Measurements from ENCODE around the gene SRC. TPM values are rescaled to one million over a fixed set of nuclear protein-coding genes. Genes with fewer than 3 reads are reported as not detected.

Gene SRC
- total and polyA plus RNA-seq, 2 experiments from 2014 or later, result 8.0 to 25.9 TPM

DNA sequence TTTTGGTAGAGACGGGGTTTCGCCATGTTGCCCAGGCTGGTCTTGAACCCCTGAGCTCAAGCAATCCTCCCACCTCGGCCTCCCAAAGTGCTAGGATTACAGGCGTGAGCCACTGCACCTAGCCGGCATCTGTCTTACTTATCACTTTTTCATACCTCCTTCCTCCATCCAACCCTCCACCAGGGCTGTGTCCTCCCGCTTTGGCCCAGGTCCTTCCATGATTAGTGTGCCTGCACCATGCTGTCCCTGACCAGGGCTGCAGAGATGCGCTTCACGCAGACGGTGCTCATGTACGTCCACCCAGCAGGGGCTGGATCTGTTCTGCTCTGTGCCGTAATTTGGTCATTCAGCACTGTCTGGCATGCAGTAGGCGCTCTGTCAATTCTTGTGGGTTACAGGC, 85.8 kb downstream of the SRC start (continued):
- TF ChIP-seq, protein P1, sequence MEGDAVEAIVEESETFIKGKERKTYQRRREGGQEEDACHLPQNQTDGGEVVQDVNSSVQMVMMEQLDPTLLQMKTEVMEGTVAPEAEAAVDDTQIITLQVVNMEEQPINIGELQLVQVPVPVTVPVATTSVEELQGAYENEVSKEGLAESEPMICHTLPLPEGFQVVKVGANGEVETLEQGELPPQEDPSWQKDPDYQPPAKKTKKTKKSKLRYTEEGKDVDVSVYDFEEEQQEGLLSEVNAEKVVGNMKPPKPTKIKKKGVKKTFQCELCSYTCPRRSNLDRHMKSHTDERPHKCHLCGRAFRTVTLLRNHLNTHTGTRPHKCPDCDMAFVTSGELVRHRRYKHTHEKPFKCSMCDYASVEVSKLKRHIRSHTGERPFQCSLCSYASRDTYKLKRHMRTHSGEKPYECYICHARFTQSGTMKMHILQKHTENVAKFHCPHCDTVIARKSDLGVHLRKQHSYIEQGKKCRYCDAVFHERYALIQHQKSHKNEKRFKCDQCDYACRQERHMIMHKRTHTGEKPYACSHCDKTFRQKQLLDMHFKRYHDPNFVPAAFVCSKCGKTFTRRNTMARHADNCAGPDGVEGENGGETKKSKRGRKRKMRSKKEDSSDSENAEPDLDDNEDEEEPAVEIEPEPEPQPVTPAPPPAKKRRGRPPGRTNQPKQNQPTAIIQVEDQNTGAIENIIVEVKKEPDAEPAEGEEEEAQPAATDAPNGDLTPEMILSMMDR (conservative IDR thresholded peaks at IDR 0.05; ENCODE audit: low read depth in 2 of 2), result no peak
- TF ChIP-seq NANOG (IDR thresholded peaks at IDR 0.05; ENCODE audit: borderline replicate concordance) (no peak), ZNF331 (CRISPR knock-in tag; IDR thresholded peaks at IDR 0.05; ENCODE audit: low read depth) (no peak)
- TF ChIP-seq, protein P2, sequence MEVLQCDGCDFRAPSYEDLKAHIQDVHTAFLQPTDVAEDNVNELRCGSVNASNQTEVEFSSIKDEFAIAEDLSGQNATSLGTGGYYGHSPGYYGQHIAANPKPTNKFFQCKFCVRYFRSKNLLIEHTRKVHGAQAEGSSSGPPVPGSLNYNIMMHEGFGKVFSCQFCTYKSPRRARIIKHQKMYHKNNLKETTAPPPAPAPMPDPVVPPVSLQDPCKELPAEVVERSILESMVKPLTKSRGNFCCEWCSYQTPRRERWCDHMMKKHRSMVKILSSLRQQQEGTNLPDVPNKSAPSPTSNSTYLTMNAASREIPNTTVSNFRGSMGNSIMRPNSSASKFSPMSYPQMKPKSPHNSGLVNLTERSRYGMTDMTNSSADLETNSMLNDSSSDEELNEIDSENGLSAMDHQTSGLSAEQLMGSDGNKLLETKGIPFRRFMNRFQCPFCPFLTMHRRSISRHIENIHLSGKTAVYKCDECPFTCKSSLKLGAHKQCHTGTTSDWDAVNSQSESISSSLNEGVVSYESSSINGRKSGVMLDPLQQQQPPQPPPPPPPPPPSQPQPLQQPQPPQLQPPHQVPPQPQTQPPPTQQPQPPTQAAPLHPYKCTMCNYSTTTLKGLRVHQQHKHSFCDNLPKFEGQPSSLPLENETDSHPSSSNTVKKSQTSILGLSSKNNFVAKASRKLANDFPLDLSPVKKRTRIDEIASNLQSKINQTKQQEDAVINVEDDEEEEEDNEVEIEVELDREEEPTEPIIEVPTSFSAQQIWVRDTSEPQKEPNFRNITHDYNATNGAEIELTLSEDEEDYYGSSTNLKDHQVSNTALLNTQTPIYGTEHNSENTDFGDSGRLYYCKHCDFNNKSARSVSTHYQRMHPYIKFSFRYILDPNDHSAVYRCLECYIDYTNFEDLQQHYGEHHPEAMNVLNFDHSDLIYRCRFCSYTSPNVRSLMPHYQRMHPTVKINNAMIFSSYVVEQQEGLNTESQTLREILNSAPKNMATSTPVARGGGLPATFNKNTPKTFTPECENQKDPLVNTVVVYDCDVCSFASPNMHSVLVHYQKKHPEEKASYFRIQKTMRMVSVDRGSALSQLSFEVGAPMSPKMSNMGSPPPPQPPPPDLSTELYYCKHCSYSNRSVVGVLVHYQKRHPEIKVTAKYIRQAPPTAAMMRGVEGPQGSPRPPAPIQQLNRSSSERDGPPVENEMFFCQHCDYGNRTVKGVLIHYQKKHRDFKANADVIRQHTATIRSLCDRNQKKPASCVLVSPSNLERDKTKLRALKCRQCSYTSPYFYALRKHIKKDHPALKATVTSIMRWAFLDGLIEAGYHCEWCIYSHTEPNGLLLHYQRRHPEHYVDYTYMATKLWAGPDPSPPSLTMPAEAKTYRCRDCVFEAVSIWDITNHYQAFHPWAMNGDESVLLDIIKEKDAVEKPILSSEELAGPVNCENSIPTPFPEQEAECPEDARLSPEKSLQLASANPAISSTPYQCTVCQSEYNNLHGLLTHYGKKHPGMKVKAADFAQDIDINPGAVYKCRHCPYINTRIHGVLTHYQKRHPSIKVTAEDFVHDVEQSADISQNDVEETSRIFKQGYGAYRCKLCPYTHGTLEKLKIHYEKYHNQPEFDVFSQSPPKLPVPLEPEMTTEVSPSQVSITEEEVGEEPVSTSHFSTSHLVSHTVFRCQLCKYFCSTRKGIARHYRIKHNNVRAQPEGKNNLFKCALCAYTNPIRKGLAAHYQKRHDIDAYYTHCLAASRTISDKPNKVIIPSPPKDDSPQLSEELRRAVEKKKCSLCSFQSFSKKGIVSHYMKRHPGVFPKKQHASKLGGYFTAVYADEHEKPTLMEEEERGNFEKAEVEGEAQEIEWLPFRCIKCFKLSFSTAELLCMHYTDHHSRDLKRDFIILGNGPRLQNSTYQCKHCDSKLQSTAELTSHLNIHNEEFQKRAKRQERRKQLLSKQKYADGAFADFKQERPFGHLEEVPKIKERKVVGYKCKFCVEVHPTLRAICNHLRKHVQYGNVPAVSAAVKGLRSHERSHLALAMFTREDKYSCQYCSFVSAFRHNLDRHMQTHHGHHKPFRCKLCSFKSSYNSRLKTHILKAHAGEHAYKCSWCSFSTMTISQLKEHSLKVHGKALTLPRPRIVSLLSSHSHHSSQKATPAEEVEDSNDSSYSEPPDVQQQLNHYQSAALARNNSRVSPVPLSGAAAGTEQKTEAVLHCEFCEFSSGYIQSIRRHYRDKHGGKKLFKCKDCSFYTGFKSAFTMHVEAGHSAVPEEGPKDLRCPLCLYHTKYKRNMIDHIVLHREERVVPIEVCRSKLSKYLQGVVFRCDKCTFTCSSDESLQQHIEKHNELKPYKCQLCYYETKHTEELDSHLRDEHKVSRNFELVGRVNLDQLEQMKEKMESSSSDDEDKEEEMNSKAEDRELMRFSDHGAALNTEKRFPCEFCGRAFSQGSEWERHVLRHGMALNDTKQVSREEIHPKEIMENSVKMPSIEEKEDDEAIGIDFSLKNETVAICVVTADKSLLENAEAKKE (CRISPR knock-in tag; IDR thresholded peaks at IDR 0.05), result no peak

DNA sequence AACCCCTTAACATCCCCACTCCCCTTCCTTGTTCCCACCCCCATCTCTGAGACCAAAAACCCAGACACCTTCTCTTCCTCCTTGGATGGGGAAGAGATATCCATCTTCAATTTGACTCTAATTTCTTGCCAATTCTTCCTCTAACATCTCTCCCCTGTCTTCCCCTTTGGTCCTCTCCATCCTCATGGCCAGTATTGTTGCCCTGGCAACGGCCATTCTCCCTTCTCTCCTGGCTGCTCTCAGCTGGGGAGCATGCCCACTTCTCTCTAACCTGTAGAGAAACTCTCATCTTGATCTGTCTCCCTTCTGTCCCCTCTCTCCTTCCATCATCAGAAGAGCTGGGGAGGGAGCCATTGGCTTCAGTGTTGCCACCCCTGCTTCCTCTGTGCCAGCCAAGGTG, 86.7 kb downstream of the SRC start:
- Mint-ChIP-seq H3K27me3 (ENCODE audit: insufficient read depth, low read depth, poor library complexity) (no peaks in the 10 kb centered on the region), H3K27ac (no peak overlapping the region), H3K4me1 (peaks cover 4% of the 10 kb centered on the region), H3K9me3 (no peaks in the 10 kb centered on the region), H3K4me3 (no peak overlapping the region), H3K36me3 (ENCODE audit: low read depth) (no peaks in the 10 kb centered on the region)
- ATAC-seq (no peak), DNase-seq (ENCODE audit: low spot score) (no peak)
- Histone ChIP-seq H3K79me2 (replicated peaks; ENCODE audit: insufficient read depth) (no peaks in the 10 kb centered on the region), H2AFZ (no peak overlapping the region), H3F3A (replicated peaks; ENCODE audit: low read depth) (no peaks in the 10 kb centered on the region), H3K4me1 (ENCODE audit: insufficient read depth) (no peaks in the 10 kb centered on the region), H3K27me3 (ENCODE audit: insufficient read depth) (no peaks in the 10 kb centered on the region), H3K4me3 (no peak overlapping the region), H3K36me3 (ENCODE audit: insufficient read depth) (no peaks in the 10 kb centered on the region), H3K4me2 (no peak overlapping the region), H3K9me2 (ENCODE audit: insufficient read depth) (peaks cover 12% of the 10 kb centered on the region; the same call in 1 of the 2 replicates), H4K20me1 (replicated peaks; ENCODE audit: insufficient read depth) (no peaks in the 10 kb centered on the region), H3K27ac (ENCODE audit: low read depth) (no peak overlapping the region)
- TF ChIP-seq EZH2 (IDR thresholded peaks at IDR 0.05; ENCODE audit: low read depth, unreplicated experiment) (no peak), CREB1 (CRISPR knock-in tag; IDR thresholded peaks at IDR 0.05; ENCODE audit: low read depth) (no peak)
- TF ChIP-seq, protein P1 (conservative IDR thresholded peaks at IDR 0.05; ENCODE audit: low read depth in 2 of 2), result no peak
